GM12873 (cell line): ENCODE results near the gene DOK6.

ENCODE experiments used
- TF ChIP-seq, protein P1 (sequence below): IDR thresholded peaks from 2 replicates; pipeline ENCODE4 v1.5.1; 2012; ENCODE audit warnings: low read depth, mild to moderate bottlenecking, moderate library complexity, low read length, control low read depth; ENCODE audit not compliant: insufficient read depth; ENCODE audit errors: missing control alignments

The DOK6 gene

GRCh38 chr18:69564602-69565001 lies 163.9 kb downstream of the DOK6 start:
- TF ChIP-seq, protein P1, sequence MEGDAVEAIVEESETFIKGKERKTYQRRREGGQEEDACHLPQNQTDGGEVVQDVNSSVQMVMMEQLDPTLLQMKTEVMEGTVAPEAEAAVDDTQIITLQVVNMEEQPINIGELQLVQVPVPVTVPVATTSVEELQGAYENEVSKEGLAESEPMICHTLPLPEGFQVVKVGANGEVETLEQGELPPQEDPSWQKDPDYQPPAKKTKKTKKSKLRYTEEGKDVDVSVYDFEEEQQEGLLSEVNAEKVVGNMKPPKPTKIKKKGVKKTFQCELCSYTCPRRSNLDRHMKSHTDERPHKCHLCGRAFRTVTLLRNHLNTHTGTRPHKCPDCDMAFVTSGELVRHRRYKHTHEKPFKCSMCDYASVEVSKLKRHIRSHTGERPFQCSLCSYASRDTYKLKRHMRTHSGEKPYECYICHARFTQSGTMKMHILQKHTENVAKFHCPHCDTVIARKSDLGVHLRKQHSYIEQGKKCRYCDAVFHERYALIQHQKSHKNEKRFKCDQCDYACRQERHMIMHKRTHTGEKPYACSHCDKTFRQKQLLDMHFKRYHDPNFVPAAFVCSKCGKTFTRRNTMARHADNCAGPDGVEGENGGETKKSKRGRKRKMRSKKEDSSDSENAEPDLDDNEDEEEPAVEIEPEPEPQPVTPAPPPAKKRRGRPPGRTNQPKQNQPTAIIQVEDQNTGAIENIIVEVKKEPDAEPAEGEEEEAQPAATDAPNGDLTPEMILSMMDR = no peak

- TF ChIP-seq, protein P1 = no peak
Observed at GRCh38 chr18:69567813-69568488, 167.3 kb downstream of the DOK6 start.

DNA sequence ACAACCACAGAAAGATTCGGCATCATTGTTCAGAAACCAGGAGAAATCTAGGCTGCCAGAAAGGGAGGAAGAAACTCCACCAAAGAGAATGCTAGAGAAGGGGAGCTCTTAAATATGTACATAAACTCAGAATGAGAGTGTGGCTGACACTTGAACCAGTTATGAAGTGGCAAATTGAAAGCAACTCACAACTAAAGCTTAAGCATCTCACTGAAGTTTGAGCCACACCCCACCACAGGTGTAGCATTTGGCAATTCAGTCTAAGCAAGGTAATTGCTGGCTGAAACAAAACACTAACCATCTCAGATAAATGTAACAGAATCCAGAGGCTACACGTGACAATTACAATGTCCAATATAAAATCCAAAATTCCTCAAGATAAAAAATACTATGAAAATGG lies 168.4 kb downstream of the DOK6 start:
- TF ChIP-seq, protein P1 = no peak

- TF ChIP-seq, protein P1 = no peak
Observed at GRCh38 chr18:69574401-69574800, 173.7 kb downstream of the DOK6 start.

GRCh38 chr18:69580107-69580506 lies 179.4 kb downstream of the DOK6 start:
- TF ChIP-seq, protein P1 = no peak

DNA sequence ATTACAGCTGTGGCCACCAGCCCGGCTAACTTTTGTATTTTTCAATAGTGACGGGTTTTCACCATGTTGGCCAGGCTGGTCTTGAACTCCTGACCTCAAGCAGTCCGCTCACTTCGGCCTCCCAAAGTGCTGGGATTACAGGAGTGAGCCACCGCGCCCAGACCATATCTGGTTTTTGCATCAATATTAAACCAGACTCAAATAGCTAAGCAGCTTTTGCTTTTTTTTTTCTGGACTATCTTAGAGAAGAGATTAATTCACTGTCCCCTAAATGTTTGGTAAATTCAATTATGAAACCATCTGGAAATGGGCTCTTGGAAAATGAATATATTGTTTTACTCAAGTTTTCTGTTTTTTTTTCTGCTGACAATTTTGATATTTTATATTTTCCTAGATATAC lies 183.7 kb downstream of the DOK6 start:
- TF ChIP-seq, protein P1 = no peak

GRCh38 chr18:69585696-69586095 lies 185.0 kb downstream of the DOK6 start:
- TF ChIP-seq, protein P1 = no peak

GRCh38 chr18:69586537-69586936 lies 185.8 kb downstream of the DOK6 start:
- TF ChIP-seq, protein P1 = no peak
